Fibroblast of gingiva (primary cell): ENCODE results near the gene NCBP3.
"Not testable (repeated sequence)": the region's sequence is repeated elsewhere in the genome, so short reads cannot be mapped to it uniquely, and the experiment has no call there.

Experiments
- DNase-seq: peaks from one replicate; pipeline ENCODE4 v3.0.0-alpha.2; 2011; ENCODE audit warnings: low read depth

NCBP3 gene

GRCh38 chr17:3847165-3847670 is 1.2 kb upstream of the NCBP3 start:
- DNase-seq: no peak

GRCh38 chr17:3846437-3847164 is 555 bp upstream of the NCBP3 start:
- DNase-seq: no peak

- no peak for DNase-seq
These were observed 790 bp downstream of the NCBP3 start for GRCh38 chr17:3845291-3845620.

- not testable (repeated sequence) for DNase-seq
These were observed 1.5 kb downstream of the NCBP3 start for GRCh38 chr17:3844556-3844955.

GRCh38 chr17:3843935-3844516 is 2.0 kb downstream of the NCBP3 start:
- no peak for DNase-seq

- DNase-seq: no peak
These were observed 7.8 kb downstream of the NCBP3 start for GRCh38 chr17:3838206-3838605.

- DNase-seq: no peak
These were observed 9.5 kb downstream of the NCBP3 start for GRCh38 chr17:3836551-3836950.

- DNase-seq: no peak
These were observed 10.4 kb downstream of the NCBP3 start for GRCh38 chr17:3835410-3836229.

- DNase-seq: no peak
These were observed 11.2 kb downstream of the NCBP3 start for GRCh38 chr17:3834811-3835210.

- DNase-seq: no peak
These were observed 17.2 kb downstream of the NCBP3 start for GRCh38 chr17:3828852-3829232.

GRCh38 chr17:3828151-3828851 is 17.7 kb downstream of the NCBP3 start:
- DNase-seq: peak; percentile 50

- peak; percentile 46 for DNase-seq
These were observed 18.8 kb downstream of the NCBP3 start for GRCh38 chr17:3827124-3827773.

- no peak for DNase-seq
These were observed 19.9 kb downstream of the NCBP3 start for GRCh38 chr17:3826191-3826590.

- no peak for DNase-seq
These were observed 24.9 kb downstream of the NCBP3 start for GRCh38 chr17:3821101-3821500.

GRCh38 chr17:3818786-3819185 is 27.3 kb downstream of the NCBP3 start:
- DNase-seq: no peak

GRCh38 chr17:3817851-3818605 is 28.0 kb downstream of the NCBP3 start:
- no peak for DNase-seq

- no peak for DNase-seq
These were observed 30.1 kb downstream of the NCBP3 start for GRCh38 chr17:3815925-3816324.

GRCh38 chr17:3815122-3815521 is 30.9 kb downstream of the NCBP3 start:
- no peak for DNase-seq

- no peak for DNase-seq
These were observed 31.7 kb downstream of the NCBP3 start for GRCh38 chr17:3814361-3814760.

- DNase-seq: no peak
These were observed 32.9 kb downstream of the NCBP3 start for GRCh38 chr17:3813171-3813570.

- DNase-seq: no peak
These were observed 33.3 kb downstream of the NCBP3 start for GRCh38 chr17:3812771-3813170.
